GM12892 (cell line): ENCODE measurements around the gene NPAS3.

Experiments
- DNase-seq: peaks from one replicate; pipeline ENCODE4 v3.0.0; 2011; ENCODE audit not compliant: insufficient read length
- FAIRE-seq: peaks from 2 replicates; lab custom pipeline; 2011; peaks lifted over from hg19 to GRCh38; lab: Jason Lieb, UNC
- POLR2A ChIP-seq: IDR thresholded peaks from 2 replicates; pipeline ENCODE4 v1.6.1; 2011; ENCODE audit warnings: low read depth, low read length, control low read depth
- POLR2AphosphoS5 ChIP-seq: IDR thresholded peaks from 2 replicates; pipeline ENCODE4 v1.6.1; 2011; ENCODE audit warnings: low read depth, low read length, control low read depth
- TAF1 ChIP-seq: IDR thresholded peaks from 2 replicates; pipeline ENCODE4 v1.6.1; 2011; ENCODE audit warnings: low read depth, mild to moderate bottlenecking, control low read depth, low read length, borderline replicate concordance

The NPAS3 gene

GRCh38 chr14:33282331-33283230, 343.9 kb downstream of the NPAS3 start:
- TF ChIP-seq POLR2A (no peak), POLR2AphosphoS5 (no peak), TAF1 (no peak)
- DNase-seq = no peak
- FAIRE-seq = no peak

- DNase-seq = no peak
- no peak for FAIRE-seq
- TF ChIP-seq POLR2A (no peak), POLR2AphosphoS5 (no peak), TAF1 (no peak)
These were observed 347.4 kb downstream of the NPAS3 start for GRCh38 chr14:33285902-33286700.

GRCh38 chr14:33287189-33287588, 348.5 kb downstream of the NPAS3 start:
- FAIRE-seq (no peak), DNase-seq (no peak)
- TF ChIP-seq TAF1 = no peak
- TF ChIP-seq POLR2AphosphoS5 = no peak
- TF ChIP-seq POLR2A = no peak

- FAIRE-seq (no peak), DNase-seq (no peak)
- TF ChIP-seq TAF1 = no peak
These were observed 352.0 kb downstream of the NPAS3 start for GRCh38 chr14:33290641-33291040.

- TF ChIP-seq POLR2AphosphoS5 = no peak
- TF ChIP-seq TAF1 = no peak
- TF ChIP-seq POLR2A = no peak
- FAIRE-seq (no peak), DNase-seq (no peak)
These were observed 352.9 kb downstream of the NPAS3 start for GRCh38 chr14:33291529-33292104.

- no peak for TF ChIP-seq POLR2AphosphoS5
- no peak for TF ChIP-seq TAF1
- TF ChIP-seq POLR2A = no peak
- FAIRE-seq = no peak
- no peak for DNase-seq
These were observed 355.7 kb downstream of the NPAS3 start for GRCh38 chr14:33294419-33294818.

GRCh38 chr14:33297565-33297964, 358.9 kb downstream of the NPAS3 start:
- DNase-seq (no peak), FAIRE-seq (no peak)
- no peak for TF ChIP-seq TAF1

GRCh38 chr14:33307691-33308251, 369.1 kb downstream of the NPAS3 start:
- FAIRE-seq (no peak), DNase-seq (no peak)
- no peak for TF ChIP-seq POLR2AphosphoS5
- no peak for TF ChIP-seq TAF1
- no peak for TF ChIP-seq POLR2A

GRCh38 chr14:33309106-33309505, 370.4 kb downstream of the NPAS3 start:
- TF ChIP-seq TAF1 (no peak), POLR2AphosphoS5 (no peak), POLR2A (no peak)
- DNase-seq (no peak), FAIRE-seq (no peak)

GRCh38 chr14:33315217-33315616, 376.5 kb downstream of the NPAS3 start:
- DNase-seq (no peak), FAIRE-seq (no peak)
- TF ChIP-seq TAF1 (no peak), POLR2AphosphoS5 (no peak), POLR2A (no peak)

- DNase-seq = no peak
- TF ChIP-seq POLR2AphosphoS5 = no peak
- no peak for TF ChIP-seq POLR2A
- no peak for TF ChIP-seq TAF1
- no peak for FAIRE-seq
These were observed 377.0 kb downstream of the NPAS3 start for GRCh38 chr14:33315721-33316120.
